Posterior cingulate gyrus (tissue), 11 donors: ENCODE data around the gene SHISA7.
A peak's percentile ranks its signal among the peaks of the same experiment; 100 is the strongest.

ENCODE experiments used
- DNase-seq, 10 donors: peaks; one replicate each; pipeline versions ENCODE4 v3.0.0 to v3.0.0-alpha.2; 2020 to 2021; ENCODE audit warnings: mixed read lengths in 3 of 10
- intact Hi-C: fragments of 100-400 bp; cut with DNase I; formaldehyde crosslinking; loops from one replicate; pipeline ENCODE4 v1.15.1; 2023

SHISA7 gene

GRCh38 chr19:55482967-55483705 is 40.0 kb upstream of the SHISA7 start:
- intact Hi-C loops: no loop called here
- no peak for DNase-seq

DNA sequence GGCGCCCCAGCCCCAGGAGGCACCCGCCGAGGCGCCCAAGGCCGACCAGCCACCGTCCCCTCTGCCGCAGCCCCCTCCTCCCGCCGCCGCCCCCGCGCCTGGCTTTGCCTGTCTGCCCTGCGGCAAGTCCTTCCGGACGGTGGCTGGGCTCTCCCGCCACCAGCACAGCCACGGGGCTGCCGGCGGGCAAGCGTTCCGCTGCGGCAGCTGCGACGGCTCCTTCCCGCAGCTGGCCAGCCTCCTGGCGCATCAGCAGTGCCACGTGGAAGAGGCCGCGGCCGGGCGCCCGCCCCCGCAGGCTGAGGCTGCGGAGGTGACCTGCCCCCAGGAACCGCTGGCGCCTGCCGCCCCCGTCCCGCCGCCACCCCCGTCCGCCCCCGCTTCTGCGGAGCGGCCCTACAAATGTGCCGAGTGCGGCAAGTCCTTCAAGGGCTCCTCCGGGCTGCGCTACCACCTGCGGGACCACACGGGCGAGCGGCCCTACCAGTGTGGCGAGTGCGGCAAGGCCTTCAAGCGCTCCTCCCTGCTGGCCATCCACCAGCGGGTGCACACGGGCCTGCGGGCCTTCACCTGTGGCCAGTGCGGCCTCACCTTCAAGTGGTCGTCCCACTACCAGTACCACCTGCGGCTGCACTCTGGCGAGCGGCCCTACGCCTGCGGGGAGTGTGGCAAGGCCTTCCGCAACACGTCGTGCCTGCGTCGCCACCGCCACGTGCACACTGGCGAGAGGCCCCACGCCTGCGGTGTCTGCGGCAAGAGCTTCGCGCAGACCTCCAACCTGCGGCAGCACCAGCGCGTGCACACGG is 39.3 kb upstream of the SHISA7 start:
- intact Hi-C loops: no loop called here
- DNase-seq: peak in 1 of 10 donors; percentile 74

DNA sequence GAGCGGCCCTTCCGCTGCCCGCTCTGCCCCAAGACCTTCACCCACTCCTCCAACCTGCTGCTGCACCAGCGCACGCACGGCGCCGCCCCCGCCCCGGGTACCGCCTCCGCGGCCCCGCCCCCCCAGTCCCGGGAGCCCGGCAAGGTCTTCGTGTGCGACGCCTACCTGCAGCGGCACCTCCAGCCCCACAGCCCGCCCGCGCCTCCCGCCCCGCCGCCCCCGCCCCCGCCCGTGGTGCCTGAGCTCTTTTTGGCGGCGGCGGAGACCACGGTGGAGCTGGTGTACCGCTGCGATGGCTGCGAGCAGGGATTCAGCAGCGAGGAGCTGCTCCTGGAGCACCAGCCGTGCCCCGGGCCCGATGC is 38.7 kb upstream of the SHISA7 start:
- intact Hi-C loops: no loop called here
- no peak for DNase-seq

GRCh38 chr19:55481148-55481793 is 38.2 kb upstream of the SHISA7 start:
- intact Hi-C loops: no loop called here
- DNase-seq: peak in 1 of 10 donors; percentile 82

GRCh38 chr19:55479451-55480230 is 36.5 kb upstream of the SHISA7 start:
- intact Hi-C loops: no loop called here

GRCh38 chr19:55479045-55479444 is 35.9 kb upstream of the SHISA7 start:
- intact Hi-C loops: no loop called here
- DNase-seq: no peak

More at GRCh38 chr19:55479451-55480230, 36.5 kb upstream of the SHISA7 start:
- DNase-seq: no peak

GRCh38 chr19:55478364-55478763 is 35.3 kb upstream of the SHISA7 start:
- intact Hi-C loops: no loop called here
- DNase-seq: no peak

DNA sequence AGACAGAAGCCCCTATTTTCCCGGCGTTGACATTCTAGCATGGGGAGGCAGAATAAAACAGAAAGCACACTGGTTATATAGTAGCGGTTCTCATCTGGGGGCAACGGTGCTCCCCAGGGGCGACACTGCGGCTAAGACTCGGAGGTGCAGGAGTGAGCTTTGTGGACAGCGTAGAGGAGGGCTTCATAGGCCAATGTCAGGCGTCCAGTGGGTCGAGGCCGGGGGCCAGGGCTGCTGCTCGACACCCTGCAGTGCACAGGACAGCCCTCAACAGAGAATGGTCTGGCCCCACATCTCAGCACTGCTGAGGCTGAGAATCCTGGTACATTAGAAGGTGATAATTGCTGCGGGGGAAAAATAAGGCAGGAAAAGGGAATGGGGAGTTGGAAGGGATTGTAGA is 34.8 kb upstream of the SHISA7 start:
- no peak for DNase-seq
- intact Hi-C loops: no loop called here

GRCh38 chr19:55476100-55476775 is 33.1 kb upstream of the SHISA7 start, which contains the start of gene ZNF628:
TSS of gene ZNF628 (plus strand) at chr19:55476617. CDS start at chr19:55479911, 3,294 bp downstream.
- intact Hi-C loops: no loop called here
- peak; percentile 98 to 100 (median 99) for DNase-seq

DNA sequence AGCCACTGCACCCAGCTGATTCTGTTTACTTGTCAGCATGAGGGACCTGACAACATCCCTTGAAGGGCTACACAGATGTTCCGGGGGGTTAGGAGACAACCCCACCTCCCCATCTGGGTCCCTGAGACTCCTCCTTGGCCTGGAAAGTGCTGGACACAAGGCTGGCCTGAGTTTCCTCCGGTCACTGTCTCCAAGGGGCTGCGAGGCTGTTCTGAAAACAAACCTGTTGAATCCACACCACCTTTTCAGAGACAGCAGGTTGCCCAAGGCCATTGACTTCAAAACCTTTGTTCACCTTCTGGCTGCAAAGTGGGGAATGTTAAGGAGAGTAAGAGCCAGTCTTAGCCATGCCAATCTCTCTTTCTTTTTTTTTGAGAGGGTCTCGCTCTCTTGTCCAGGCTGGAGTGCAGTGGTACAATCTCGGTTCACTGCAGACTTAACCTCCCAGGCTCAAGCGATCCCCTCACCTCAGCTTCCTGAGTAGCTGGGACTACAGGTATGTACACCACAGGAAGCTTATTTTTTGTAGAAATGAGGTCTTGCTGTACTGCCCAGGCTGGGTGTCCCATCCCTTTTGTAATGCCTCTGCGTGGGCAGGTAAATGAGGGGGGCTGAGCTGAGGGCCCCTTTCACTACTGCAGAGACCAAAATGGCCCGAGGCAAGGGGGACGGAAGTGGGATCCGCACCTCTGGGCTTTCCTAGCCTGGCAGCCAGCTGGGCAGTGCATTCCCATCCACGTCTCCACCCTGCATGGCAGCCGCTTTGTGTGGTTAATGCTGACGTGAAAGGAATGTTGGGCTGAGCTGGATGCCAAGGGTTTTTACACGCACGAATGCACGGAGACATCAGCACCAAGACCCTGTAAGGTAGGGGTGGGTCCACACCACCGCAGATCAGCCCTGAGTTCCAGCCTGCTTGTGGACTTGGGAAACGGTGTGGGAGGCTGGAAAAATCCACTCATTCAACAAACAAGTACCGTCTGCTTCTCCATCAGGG is 31.5 kb upstream of the SHISA7 start:
- no peak for DNase-seq
- intact Hi-C loops: no loop called here

- no peak for DNase-seq
- intact Hi-C loops: no loop called here
Measured at GRCh38 chr19:55473225-55474012, 30.3 kb upstream of the SHISA7 start.

DNA sequence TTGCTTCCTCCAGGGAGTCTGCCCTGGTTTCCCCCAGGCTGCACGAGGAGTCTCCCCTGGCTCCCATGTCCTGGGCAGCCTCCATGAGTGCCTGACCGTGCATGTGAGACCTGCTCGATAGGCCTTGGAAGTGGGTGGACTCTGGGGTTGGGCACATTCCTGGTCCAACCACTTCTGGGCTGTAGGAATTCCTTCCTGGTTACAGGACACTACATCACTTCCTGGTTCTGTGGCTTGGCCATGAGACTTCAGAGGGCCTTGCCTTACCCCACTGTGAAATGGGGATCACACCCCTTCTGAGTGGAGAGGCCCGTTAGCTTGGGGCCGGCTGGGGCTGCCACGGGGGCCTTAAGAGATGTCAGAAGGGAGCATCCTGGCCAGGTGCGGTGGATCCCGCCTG is 29.4 kb upstream of the SHISA7 start:
- intact Hi-C loops: no loop called here

DNA sequence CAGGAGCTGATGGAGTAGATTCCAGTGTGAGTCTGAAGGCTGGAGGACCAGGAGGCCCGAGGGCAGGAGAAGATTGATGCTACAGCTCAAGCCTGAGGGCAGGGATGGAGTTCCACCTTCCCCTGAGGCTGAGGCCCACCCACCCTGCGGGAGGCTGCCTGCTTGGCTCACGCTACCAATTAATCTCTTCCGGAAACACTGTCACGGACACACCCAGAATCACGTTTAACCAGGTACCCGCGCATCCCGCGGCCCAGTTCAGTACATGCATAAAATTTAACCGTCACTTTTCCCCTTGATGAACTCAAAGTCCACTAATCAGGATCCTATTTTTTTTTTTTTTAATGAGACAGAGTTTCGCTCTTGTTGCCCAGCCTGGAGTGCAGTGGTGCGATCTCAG is 28.2 kb upstream of the SHISA7 start:
- no peak for DNase-seq
- intact Hi-C loops: no loop called here

More for the DNA sequence above, 29.4 kb upstream of the SHISA7 start:
- DNase-seq: no peak

GRCh38 chr19:55468054-55468393 is 24.9 kb upstream of the SHISA7 start:
- intact Hi-C loops: loop anchor here (5.0 kb wide), 1 partner anchor 34 kb away; no protein-coding TSS in a partner anchor
- no peak for DNase-seq

- intact Hi-C loops: loop anchor here (5.0 kb wide), 1 partner anchor 35 kb away; no protein-coding TSS in a partner anchor
- peak in 5 of 10 donors; percentile 56 to 94 (median 70) for DNase-seq
Measured at GRCh38 chr19:55467236-55468053, 24.3 kb upstream of the SHISA7 start.

DNA sequence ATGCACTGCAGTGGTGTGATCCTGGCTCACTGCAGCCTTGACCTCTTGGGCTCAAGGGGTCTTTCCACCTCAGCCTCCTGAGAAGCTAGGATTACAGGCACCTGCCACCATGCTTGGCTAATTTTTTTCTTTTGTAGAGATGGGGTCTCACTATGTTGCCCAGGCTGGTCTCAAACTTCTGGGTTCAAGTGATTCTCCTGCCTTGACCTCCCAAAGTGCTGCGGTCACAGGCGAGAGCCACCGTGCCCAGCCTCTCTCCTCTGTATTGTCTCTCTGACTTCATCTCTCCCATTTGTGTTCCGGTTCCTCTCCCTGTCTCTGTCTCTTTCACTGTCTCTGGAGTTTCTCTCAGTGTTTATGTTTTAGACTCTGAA is 23.1 kb upstream of the SHISA7 start:
- intact Hi-C loops: loop anchor here (5.0 kb wide), 1 partner anchor 36 kb away; no protein-coding TSS in a partner anchor
- no peak for DNase-seq
